Neural cell (in vitro differentiated cells): ENCODE measurements around the gene RPRD1A. TPM values are rescaled to one million over a fixed set of nuclear protein-coding genes. Genes with fewer than 3 reads are reported as not detected.

Source experiments
- H2AFZ ChIP-seq: fragments of 200-600, 300-800 bp; sonication (generic), shearing (Covaris generic); 2 replicates; pipeline ENCODE4 v1.6.0; 2014; ENCODE audit warnings: low read depth, mild to moderate bottlenecking, antibody characterized with exemption, low read length, moderate library complexity
- H3F3A ChIP-seq: fragments of 200-600 bp; shearing (Covaris generic); 2 replicates; pipeline ENCODE4 v1.6.1; 2016; ENCODE audit warnings: mild to moderate bottlenecking, moderate library complexity, mixed read lengths, antibody characterized with exemption, low read length; ENCODE audit not compliant: insufficient read depth, poor library complexity, severe bottlenecking
- H3K27ac ChIP-seq: fragments of 200-600, 300-800 bp; sonication (generic), shearing (Covaris generic); 2 replicates; pipeline ENCODE4 v1.5.1; 2014; ENCODE audit warnings: mild to moderate bottlenecking, low read length, moderate library complexity
- H3K27me3 ChIP-seq: fragments of 300-800, 200-600 bp; sonication (generic), shearing (Covaris generic); 2 replicates; pipeline ENCODE4 v1.6.0; 2014; ENCODE audit warnings: mild to moderate bottlenecking, low read depth, low read length, moderate library complexity; ENCODE audit not compliant: insufficient read depth
- H3K36me3 ChIP-seq: fragments of 300-800, 200-600 bp; sonication (generic), shearing (Covaris generic); 2 replicates; pipeline ENCODE4 v1.5.1; 2014; ENCODE audit warnings: mild to moderate bottlenecking, antibody characterized with exemption, low read length, moderate library complexity; ENCODE audit not compliant: insufficient read depth
- H3K4me2 ChIP-seq: fragments of 300-800, 200-600 bp; sonication (generic), shearing (Covaris generic); 2 replicates; pipeline ENCODE4 v1.6.0; 2014; ENCODE audit warnings: mild to moderate bottlenecking, low read length
- H3K4me3 ChIP-seq: fragments of 300-800, 200-600 bp; sonication (generic), shearing (Covaris generic); 2 replicates; pipeline ENCODE4 v1.5.1; 2014; ENCODE audit warnings: mild to moderate bottlenecking, low read length, moderate library complexity
- H3K79me2 ChIP-seq: fragments of 200-600 bp; shearing (Covaris generic); replicated peaks from 2 replicates; pipeline ENCODE4 v1.6.0; 2014; ENCODE audit warnings: mild to moderate bottlenecking, low read length, moderate library complexity; ENCODE audit not compliant: insufficient read depth
- H3K9ac ChIP-seq: fragments of 300-800, 200-600 bp; sonication (generic), shearing (Covaris generic); 2 replicates; pipeline ENCODE4 v1.6.1; 2016; ENCODE audit warnings: mild to moderate bottlenecking, low read length, mixed read lengths
- H3K9me2 ChIP-seq: fragments of 200-600 bp; shearing (Covaris generic); 2 replicates; pipeline ENCODE4 v1.6.1; 2016; ENCODE audit warnings: mild to moderate bottlenecking, low read length, mixed read lengths; ENCODE audit not compliant: insufficient read depth
- H3K9me3 ChIP-seq: fragments of 200-600, 300-800 bp; sonication (generic), shearing (Covaris generic); 2 replicates; pipeline ENCODE4 v1.6.1; 2016; ENCODE audit warnings: mild to moderate bottlenecking, mixed run types, low read length, moderate library complexity, mixed read lengths
- H4K20me1 ChIP-seq: fragments of 200-600 bp; shearing (Covaris generic); 2 replicates; pipeline ENCODE4 v1.6.1; 2016; ENCODE audit warnings: mild to moderate bottlenecking, mixed run types; ENCODE audit not compliant: insufficient read depth
- EP300 ChIP-seq: fragments of 450-650 bp; conservative IDR thresholded peaks from 2 replicates; pipeline ENCODE4 v1.6.1; 2014; ENCODE audit warnings: antibody characterized with exemption, mild to moderate bottlenecking, moderate library complexity; ENCODE audit not compliant: poor library complexity, severe bottlenecking
- EZH2 ChIP-seq: fragments of 200-600, 300-800 bp; shearing (Covaris generic), sonication (generic); IDR thresholded peaks from 2 replicates; pipeline ENCODE4 v1.6.1; 2014; ENCODE audit warnings: antibody characterized with exemption, low read length, borderline replicate concordance, mild to moderate bottlenecking; ENCODE audit not compliant: insufficient read depth, poor library complexity, severe bottlenecking
- MXI1 ChIP-seq: fragments of 450-650 bp; conservative IDR thresholded peaks from 2 replicates; pipeline ENCODE4 v1.6.1; 2014; ENCODE audit warnings: antibody characterized with exemption, mild to moderate bottlenecking; ENCODE audit not compliant: poor library complexity, severe bottlenecking
- POLR2AphosphoS5 ChIP-seq: IDR thresholded peaks from 2 replicates; pipeline ENCODE4 v1.6.1; 2012
- RAD21 ChIP-seq: fragments of 450-650 bp; conservative IDR thresholded peaks from 2 replicates; pipeline ENCODE4 v1.6.1; 2014; ENCODE audit warnings: antibody characterized with exemption, mild to moderate bottlenecking, moderate library complexity
- SMC3 ChIP-seq: fragments of 450-650 bp; conservative IDR thresholded peaks from 2 replicates; pipeline ENCODE4 v1.6.1; 2014; ENCODE audit warnings: antibody characterized with exemption, mild to moderate bottlenecking, moderate library complexity; ENCODE audit not compliant: poor library complexity
- TAF1 ChIP-seq: IDR thresholded peaks from 2 replicates; pipeline ENCODE4 v1.6.1; 2012; ENCODE audit warnings: low read depth
- polyA plus RNA-seq: library from polyadenylated mRNA; depleted of rRNA; stranded (reverse); fragments of >200 nt; gene quantifications from 2 replicates; pipeline ENCODE4 v1.2.3, GENCODE V29; 2014
- TF ChIP-seq, protein P1 (sequence below): IDR thresholded peaks from 2 replicates; pipeline ENCODE4 v1.6.1; 2012; ENCODE audit warnings: borderline replicate concordance
- TF ChIP-seq, protein P2 (sequence below): fragments of 450-650 bp; IDR thresholded peaks from 2 replicates; pipeline ENCODE4 v1.5.1; 2014; ENCODE audit warnings: antibody characterized with exemption, mild to moderate bottlenecking, moderate library complexity; ENCODE audit not compliant: poor library complexity, severe bottlenecking

The RPRD1A gene
- polyA plus RNA-seq, 1 donor from 2014 or later: 129 TPM

DNA sequence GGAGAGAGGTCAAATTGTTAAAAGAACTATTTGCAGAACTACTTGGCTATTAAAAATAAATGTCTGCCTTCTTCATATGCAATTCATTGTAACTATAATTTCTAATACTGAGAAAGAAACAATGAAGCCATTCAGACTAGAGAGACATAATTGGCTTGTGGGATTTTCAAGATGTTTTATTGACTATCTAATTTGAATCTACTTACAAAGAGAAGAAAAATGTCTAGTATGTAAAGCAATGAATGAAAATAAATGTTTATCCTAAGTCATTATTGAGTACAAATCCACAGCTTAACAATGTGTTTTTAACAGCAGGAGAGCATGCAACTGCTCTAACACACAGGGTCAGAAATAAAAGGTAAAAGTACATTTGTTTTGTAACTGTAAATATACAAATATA, 75.7 kb downstream of the RPRD1A start:
- Histone ChIP-seq H3K4me2 (no peak overlapping the region), H3K9ac (no peak overlapping the region), H3K9me3 (no peaks in the 10 kb centered on the region), H3K79me2 (no peaks in the 10 kb centered on the region), H3F3A (no peaks in the 10 kb centered on the region), H3K27me3 (no peaks in the 10 kb centered on the region), H4K20me1 (no peaks in the 10 kb centered on the region), H3K36me3 (no peaks in the 10 kb centered on the region), H3K4me3 (no peak overlapping the region), H3K27ac (no peak overlapping the region), H3K9me2 (no peaks in the 10 kb centered on the region), H2AFZ (no peak overlapping the region)
- TF ChIP-seq TAF1: no peak
- no peak for TF ChIP-seq POLR2AphosphoS5
- TF ChIP-seq EP300: no peak
- TF ChIP-seq, protein P1, sequence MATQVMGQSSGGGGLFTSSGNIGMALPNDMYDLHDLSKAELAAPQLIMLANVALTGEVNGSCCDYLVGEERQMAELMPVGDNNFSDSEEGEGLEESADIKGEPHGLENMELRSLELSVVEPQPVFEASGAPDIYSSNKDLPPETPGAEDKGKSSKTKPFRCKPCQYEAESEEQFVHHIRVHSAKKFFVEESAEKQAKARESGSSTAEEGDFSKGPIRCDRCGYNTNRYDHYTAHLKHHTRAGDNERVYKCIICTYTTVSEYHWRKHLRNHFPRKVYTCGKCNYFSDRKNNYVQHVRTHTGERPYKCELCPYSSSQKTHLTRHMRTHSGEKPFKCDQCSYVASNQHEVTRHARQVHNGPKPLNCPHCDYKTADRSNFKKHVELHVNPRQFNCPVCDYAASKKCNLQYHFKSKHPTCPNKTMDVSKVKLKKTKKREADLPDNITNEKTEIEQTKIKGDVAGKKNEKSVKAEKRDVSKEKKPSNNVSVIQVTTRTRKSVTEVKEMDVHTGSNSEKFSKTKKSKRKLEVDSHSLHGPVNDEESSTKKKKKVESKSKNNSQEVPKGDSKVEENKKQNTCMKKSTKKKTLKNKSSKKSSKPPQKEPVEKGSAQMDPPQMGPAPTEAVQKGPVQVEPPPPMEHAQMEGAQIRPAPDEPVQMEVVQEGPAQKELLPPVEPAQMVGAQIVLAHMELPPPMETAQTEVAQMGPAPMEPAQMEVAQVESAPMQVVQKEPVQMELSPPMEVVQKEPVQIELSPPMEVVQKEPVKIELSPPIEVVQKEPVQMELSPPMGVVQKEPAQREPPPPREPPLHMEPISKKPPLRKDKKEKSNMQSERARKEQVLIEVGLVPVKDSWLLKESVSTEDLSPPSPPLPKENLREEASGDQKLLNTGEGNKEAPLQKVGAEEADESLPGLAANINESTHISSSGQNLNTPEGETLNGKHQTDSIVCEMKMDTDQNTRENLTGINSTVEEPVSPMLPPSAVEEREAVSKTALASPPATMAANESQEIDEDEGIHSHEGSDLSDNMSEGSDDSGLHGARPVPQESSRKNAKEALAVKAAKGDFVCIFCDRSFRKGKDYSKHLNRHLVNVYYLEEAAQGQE: no peak
- TF ChIP-seq, protein P2, sequence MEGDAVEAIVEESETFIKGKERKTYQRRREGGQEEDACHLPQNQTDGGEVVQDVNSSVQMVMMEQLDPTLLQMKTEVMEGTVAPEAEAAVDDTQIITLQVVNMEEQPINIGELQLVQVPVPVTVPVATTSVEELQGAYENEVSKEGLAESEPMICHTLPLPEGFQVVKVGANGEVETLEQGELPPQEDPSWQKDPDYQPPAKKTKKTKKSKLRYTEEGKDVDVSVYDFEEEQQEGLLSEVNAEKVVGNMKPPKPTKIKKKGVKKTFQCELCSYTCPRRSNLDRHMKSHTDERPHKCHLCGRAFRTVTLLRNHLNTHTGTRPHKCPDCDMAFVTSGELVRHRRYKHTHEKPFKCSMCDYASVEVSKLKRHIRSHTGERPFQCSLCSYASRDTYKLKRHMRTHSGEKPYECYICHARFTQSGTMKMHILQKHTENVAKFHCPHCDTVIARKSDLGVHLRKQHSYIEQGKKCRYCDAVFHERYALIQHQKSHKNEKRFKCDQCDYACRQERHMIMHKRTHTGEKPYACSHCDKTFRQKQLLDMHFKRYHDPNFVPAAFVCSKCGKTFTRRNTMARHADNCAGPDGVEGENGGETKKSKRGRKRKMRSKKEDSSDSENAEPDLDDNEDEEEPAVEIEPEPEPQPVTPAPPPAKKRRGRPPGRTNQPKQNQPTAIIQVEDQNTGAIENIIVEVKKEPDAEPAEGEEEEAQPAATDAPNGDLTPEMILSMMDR: no peak
- no peak for TF ChIP-seq MXI1
- no peak for TF ChIP-seq EZH2
- TF ChIP-seq SMC3: no peak
- no peak for TF ChIP-seq RAD21

DNA sequence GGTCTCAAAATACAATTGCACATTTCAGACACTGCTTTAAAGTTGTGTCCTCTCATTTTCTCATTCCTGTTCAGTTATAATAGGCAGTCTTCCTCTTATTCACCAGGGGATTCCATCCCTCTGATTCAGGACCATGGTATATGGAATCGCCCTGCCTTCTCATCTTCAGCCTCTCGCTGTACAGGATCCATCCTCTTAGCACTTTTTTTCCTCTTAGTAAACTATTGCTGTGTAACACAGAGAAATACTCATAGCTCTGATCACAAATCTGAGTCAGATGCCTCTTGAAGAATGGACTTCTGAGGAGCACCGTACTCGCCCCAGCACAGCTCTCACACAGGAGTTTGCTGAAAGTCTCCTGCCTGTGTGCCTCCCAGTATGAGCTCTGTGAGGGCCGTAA, 83.5 kb downstream of the RPRD1A start:
- no peaks in the 10 kb centered on the region for H3F3A ChIP-seq
- H3K9ac ChIP-seq: no peak overlapping the region
- no peak overlapping the region for H3K27ac ChIP-seq
- no peaks in the 10 kb centered on the region for H3K79me2 ChIP-seq
- H3K4me3 ChIP-seq: no peak overlapping the region
- no peak overlapping the region for H3K4me2 ChIP-seq
- TF ChIP-seq MXI1 (no peak), POLR2AphosphoS5 (no peak), RAD21 (no peak), SMC3 (no peak), EP300 (no peak), TAF1 (no peak), EZH2 (no peak)
- TF ChIP-seq, protein P1: no peak
- TF ChIP-seq, protein P2: no peak
- H4K20me1 ChIP-seq: no peaks in the 10 kb centered on the region
- no peaks in the 10 kb centered on the region for H3K27me3 ChIP-seq
- H3K9me2 ChIP-seq: no peaks in the 10 kb centered on the region
- no peak overlapping the region for H2AFZ ChIP-seq
- no peaks in the 10 kb centered on the region for H3K9me3 ChIP-seq
- H3K36me3 ChIP-seq: no peaks in the 10 kb centered on the region
